HepG2 (cell line): Measurements from ENCODE around the gene HINFP. TPM values are rescaled to one million over a fixed set of nuclear protein-coding genes. Genes with fewer than 3 reads are reported as not detected.

ENCODE experiments used
- ATF2 ChIP-seq: sonication (generic); formaldehyde crosslinking; IDR thresholded peaks from 2 replicates; pipeline ENCODE4 v1.4.0; 2020; ENCODE audit warnings: missing genetic modification reagents
- CHCHD3 ChIP-seq: sonication (generic); formaldehyde crosslinking; IDR thresholded peaks from 2 replicates; pipeline ENCODE4 v1.8.0; 2022; ENCODE audit warnings: mild to moderate bottlenecking, missing genetic modification reagents, moderate library complexity
- DNMT1 ChIP-seq: sonication (generic); formaldehyde crosslinking; IDR thresholded peaks from 2 replicates; pipeline ENCODE4 v1.5.1; 2020; ENCODE audit warnings: mild to moderate bottlenecking, missing genetic modification reagents
- EP300 ChIP-seq, 3 experiments: sonication (generic) in 1 of 3; formaldehyde crosslinking in 1 of 3; IDR thresholded peaks; 2 replicates each; pipeline versions ENCODE4 v1.5.1 to v1.6.1; 2011 to 2020; ENCODE audit warnings: low read depth in 2 of 3, low read length in 2 of 3, borderline replicate concordance in 1 of 3, improper control_type of control experiment in 1 of 3, mild to moderate bottlenecking in 1 of 3, missing genetic modification reagents in 1 of 3, moderate library complexity in 1 of 3
- JUN ChIP-seq: sonication (generic); formaldehyde crosslinking; IDR thresholded peaks from 2 replicates; pipeline ENCODE4 v1.4.0; 2020; ENCODE audit warnings: mild to moderate bottlenecking, missing genetic modification reagents
- KAT8 ChIP-seq: IDR thresholded peaks from 2 replicates; pipeline ENCODE4 v1.6.1; 2016; ENCODE audit warnings: missing genetic modification reagents, missing compliant biosample characterization
- KLF15 ChIP-seq: sonication (generic); formaldehyde crosslinking; IDR thresholded peaks from 2 replicates; pipeline ENCODE4 v1.8.1; 2023; ENCODE audit warnings: borderline replicate concordance, mild to moderate bottlenecking, inconsistent platforms, missing genetic modification reagents, mixed read lengths
- MEF2D ChIP-seq: sonication (generic); formaldehyde crosslinking; IDR thresholded peaks from 2 replicates; pipeline ENCODE4 v1.5.1; 2020; ENCODE audit warnings: mild to moderate bottlenecking, missing genetic modification reagents
- MYC ChIP-seq: sonication (generic); formaldehyde crosslinking; IDR thresholded peaks from 2 replicates; pipeline ENCODE4 v1.9.0; 2021; ENCODE audit warnings: missing genetic modification reagents, borderline replicate concordance
- NONO ChIP-seq, 2 experiments: fragments of 450-650 bp in 1 of 2; sonication (generic) in 1 of 2; formaldehyde crosslinking in 1 of 2; IDR thresholded peaks in 1 of 2; conservative IDR thresholded peaks in 1 of 2; 2 replicates each; pipeline versions ENCODE4 v1.6.1 to v1.8.0; 2017 to 2022; ENCODE audit warnings: mild to moderate bottlenecking in 1 of 2, missing genetic modification reagents in 1 of 2, moderate library complexity in 1 of 2
- NR1H2 ChIP-seq: sonication (generic); formaldehyde crosslinking; IDR thresholded peaks from 2 replicates; pipeline ENCODE4 v1.8.1; 2022; ENCODE audit warnings: low read depth, missing genetic modification reagents, borderline replicate concordance
- PITX1 ChIP-seq: sonication (generic); formaldehyde crosslinking; IDR thresholded peaks from 2 replicates; pipeline ENCODE4 v1.5.1; 2020; ENCODE audit warnings: mild to moderate bottlenecking, missing genetic modification reagents
- PRMT3 ChIP-seq: sonication (generic); formaldehyde crosslinking; IDR thresholded peaks from 2 replicates; pipeline ENCODE4 v1.8.1; 2022; ENCODE audit warnings: low read depth, mild to moderate bottlenecking, moderate library complexity, missing genetic modification reagents, borderline replicate concordance
- SNAPC5 ChIP-seq: sonication (generic); formaldehyde crosslinking; IDR thresholded peaks from 2 replicates; pipeline ENCODE4 v1.8.1; 2023; ENCODE audit warnings: mild to moderate bottlenecking, missing genetic modification reagents, borderline replicate concordance
- TOPORS ChIP-seq: sonication (generic); formaldehyde crosslinking; IDR thresholded peaks from 2 replicates; pipeline ENCODE4 v1.8.0; 2023; ENCODE audit warnings: mild to moderate bottlenecking, missing genetic modification reagents
- YY1 ChIP-seq: IDR thresholded peaks from 2 replicates; pipeline ENCODE4 v1.6.1; 2011; ENCODE audit warnings: low read length, low read depth, moderate library complexity, mild to moderate bottlenecking; ENCODE audit not compliant: insufficient read depth, insufficient replicate concordance
- ZC3H13 ChIP-seq: sonication (generic); formaldehyde crosslinking; IDR thresholded peaks from 2 replicates; pipeline ENCODE4 v1.8.1; 2023; ENCODE audit warnings: mild to moderate bottlenecking, missing genetic modification reagents, moderate library complexity
- ZEB1 ChIP-seq: IDR thresholded peaks from 2 replicates; pipeline ENCODE4 v1.6.1; 2012; ENCODE audit warnings: mild to moderate bottlenecking, low read depth, inconsistent platforms; ENCODE audit not compliant: insufficient replicate concordance
- ZNF652 ChIP-seq: IDR thresholded peaks from 2 replicates; pipeline ENCODE4 v1.6.1; 2016; ENCODE audit warnings: low read depth, borderline replicate concordance
- polyA plus RNA-seq, 8 experiments: library from polyadenylated mRNA; depleted of rRNA in 3 of 8; stranded (reverse) in 7 of 8; unstranded in 1 of 8; fragments of >200 nt; fragmentation: Illumina TruSeq in 4 of 8; extraction: Trizol in 4 of 8; gene quantifications; 2 replicates each; pipeline versions ENCODE4 v1.2.1 to v1.2.3, GENCODE V29; 2011 to 2016; ENCODE audit warnings: low read depth in 4 of 8, missing spikeins in 1 of 8, mixed read lengths in 1 of 8; ENCODE audit not compliant: insufficient read depth in 1 of 8
- total RNA-seq, 5 experiments: library from RNA; depleted of rRNA; stranded (reverse); fragments of >200 nt; fragmentation: Illumina TruSeq; extraction: Trizol; gene quantifications; 2 replicates each; pipeline ENCODE4 v1.2.3, GENCODE V29; 2016; ENCODE audit warnings: low read depth in 1 of 5
- TF ChIP-seq, protein P1 (sequence below): sonication (generic); formaldehyde crosslinking; IDR thresholded peaks from 2 replicates; pipeline ENCODE4 v1.8.1; 2023; ENCODE audit warnings: mild to moderate bottlenecking, moderate library complexity, missing genetic modification reagents

HINFP gene
- total and polyA plus RNA-seq, 2 of the 13 experiments (the other 11 are each of a cell fraction or from before 2014, with no cell fraction given): 15.1 to 21.4 TPM

GRCh38 chr11:119101759-119102423, 19.5 kb upstream of the HINFP start, which contains the start of gene DPAGT1 (continued):
- TF ChIP-seq ZC3H13 (0 out of 2 replicates have a peak, but pooled peaks have one; percentile 0), NR1H2 (no peak), YY1 (peak; percentile 98), MYC (peak; percentile 89), DNMT1 (CRISPR knock-in tag) (no peak), SNAPC5 (CRISPR knock-in tag) (peak; percentile 53; the same call in 1 of the 2 replicates), EP300 (IDR thresholded peaks at IDR 0.05; ENCODE audit: low read depth in 2 of 2, low read length in 2 of 2) (no peak), EP300 (CRISPR knock-in tag; IDR thresholded peaks at IDR 0.05; ENCODE audit: borderline replicate concordance) (0 out of 2 replicates have a peak, but pooled peaks have one; percentile 18), ZEB1 (peak; percentile 67), TOPORS (CRISPR knock-in tag) (0 out of 2 replicates have a peak, but pooled peaks have one; percentile 53), MEF2D (0 out of 2 replicates have a peak, but pooled peaks have one; percentile 41), ATF2 (peak; percentile 40; the same call in 1 of the 2 replicates), KAT8 (CRISPR knock-in tag) (peak; percentile 86), CHCHD3 (CRISPR knock-in tag) (no peak), PITX1 (CRISPR knock-in tag) (no peak; the same call in 1 of the 2 replicates), ZNF652 (CRISPR knock-in tag) (peak; percentile 8; the same call in 1 of the 2 replicates), NONO (IDR thresholded peaks at IDR 0.05) (no peak), NONO (CRISPR knock-in tag; conservative IDR thresholded peaks at IDR 0.05) (peak; percentile 61), JUN (CRISPR knock-in tag) (no peak), PRMT3 (CRISPR knock-in tag) (no peak; the same call in 1 of the 2 replicates), KLF15 (CRISPR knock-in tag) (peak; percentile 59; the same call in 1 of the 2 replicates)
- TF ChIP-seq, protein P1, sequence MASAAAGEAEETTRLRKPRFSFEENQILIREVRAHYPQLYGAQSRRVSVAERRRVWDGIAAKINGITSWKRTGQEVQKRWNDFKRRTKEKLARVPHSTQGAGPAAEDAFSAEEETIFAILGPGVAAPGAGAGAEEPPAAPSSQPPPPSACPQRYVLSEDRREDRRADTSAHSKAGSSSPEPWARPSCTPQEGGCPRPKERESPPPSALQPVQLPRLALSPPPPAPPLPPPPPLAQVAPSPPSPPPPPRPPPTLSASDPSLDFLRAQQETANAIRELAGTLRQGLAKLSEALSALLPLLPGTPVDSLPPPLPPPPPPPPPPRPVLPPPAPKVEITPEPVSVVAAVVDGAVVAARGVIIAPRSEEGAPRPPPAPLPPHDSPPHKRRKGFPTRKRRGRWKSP: no peak
